GM18502 (cell line): Measurements from ENCODE around the gene KLK15.
"Not testable (repeated sequence)": the region's sequence is repeated elsewhere in the genome, so short reads cannot be mapped to it uniquely, and the experiment has no call there.

Experiments
- ATAC-seq: cut with Tn5 transposase; IDR thresholded peaks from one replicate; pipeline ENCODE4 v1.9.1; 2021; ENCODE audit warnings: mild to moderate bottlenecking; ENCODE audit not compliant: unreplicated experiment, poor library complexity

Gene KLK15

DNA sequence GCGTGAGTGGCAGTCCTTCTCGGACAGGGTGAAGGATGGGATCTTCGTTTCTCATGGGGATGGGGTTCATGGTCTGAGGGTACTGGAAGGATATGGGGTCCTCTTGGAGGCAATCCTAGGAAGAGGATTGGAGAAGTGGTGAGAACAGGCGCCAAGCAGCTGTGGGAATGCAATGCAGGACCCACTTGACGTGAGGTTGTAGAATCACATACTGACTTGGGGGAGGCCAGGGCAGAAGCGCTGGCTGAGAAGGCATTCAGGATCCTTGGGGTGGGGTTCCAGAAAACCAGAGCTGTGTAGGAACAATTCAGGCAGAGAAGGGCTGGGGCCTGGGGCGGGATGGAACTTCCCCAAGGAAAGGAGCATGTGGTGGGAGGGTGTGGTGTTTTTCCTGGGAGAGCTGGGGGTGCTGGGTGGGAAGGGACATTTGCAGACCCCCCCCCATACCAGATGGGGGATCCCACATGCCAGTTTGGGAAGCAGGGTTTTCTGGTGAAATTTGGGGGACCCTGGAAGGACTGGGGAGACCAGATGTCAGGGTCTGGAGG, 10.6 kb downstream of the KLK15 start:
- no peak for ATAC-seq

DNA sequence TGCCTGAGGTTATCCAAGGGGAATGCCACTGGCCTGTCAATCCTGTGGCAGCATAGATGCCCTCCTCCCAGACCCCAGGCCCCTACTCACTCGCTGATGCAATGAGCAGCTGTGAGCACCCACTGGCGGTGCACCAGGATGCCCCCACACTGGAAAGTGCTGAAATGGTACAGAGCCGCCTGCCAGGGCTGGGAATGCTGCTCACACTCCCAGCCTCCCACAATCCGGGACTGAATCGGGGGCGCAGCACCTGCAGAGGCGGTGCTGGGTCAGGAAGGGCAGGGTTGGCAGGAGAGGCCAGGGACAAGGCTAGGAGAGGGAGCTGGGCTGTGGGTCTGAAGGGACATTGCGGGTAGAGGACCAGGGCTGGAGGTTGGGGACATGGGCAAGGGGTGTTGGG, 11.8 kb downstream of the KLK15 start:
- no peak for ATAC-seq

DNA sequence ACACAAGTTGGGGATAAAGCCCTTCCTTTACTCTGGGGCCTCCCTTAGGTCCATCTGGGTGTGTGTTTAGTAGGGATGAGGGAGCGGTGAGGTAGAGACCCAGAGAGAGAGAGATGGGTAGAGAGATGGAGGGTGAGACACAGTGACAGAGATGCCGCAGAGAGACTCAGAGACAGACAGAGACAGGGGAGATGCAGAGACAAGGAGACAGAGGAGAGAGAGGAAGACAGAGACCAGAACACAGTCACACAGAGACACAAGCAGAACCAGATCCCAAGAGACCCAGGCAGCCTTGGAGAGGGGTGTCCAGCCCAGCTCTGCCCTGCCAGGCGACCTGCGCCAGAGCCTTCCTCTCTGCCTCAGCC, 12.1 kb downstream of the KLK15 start:
- ATAC-seq = no peak

DNA sequence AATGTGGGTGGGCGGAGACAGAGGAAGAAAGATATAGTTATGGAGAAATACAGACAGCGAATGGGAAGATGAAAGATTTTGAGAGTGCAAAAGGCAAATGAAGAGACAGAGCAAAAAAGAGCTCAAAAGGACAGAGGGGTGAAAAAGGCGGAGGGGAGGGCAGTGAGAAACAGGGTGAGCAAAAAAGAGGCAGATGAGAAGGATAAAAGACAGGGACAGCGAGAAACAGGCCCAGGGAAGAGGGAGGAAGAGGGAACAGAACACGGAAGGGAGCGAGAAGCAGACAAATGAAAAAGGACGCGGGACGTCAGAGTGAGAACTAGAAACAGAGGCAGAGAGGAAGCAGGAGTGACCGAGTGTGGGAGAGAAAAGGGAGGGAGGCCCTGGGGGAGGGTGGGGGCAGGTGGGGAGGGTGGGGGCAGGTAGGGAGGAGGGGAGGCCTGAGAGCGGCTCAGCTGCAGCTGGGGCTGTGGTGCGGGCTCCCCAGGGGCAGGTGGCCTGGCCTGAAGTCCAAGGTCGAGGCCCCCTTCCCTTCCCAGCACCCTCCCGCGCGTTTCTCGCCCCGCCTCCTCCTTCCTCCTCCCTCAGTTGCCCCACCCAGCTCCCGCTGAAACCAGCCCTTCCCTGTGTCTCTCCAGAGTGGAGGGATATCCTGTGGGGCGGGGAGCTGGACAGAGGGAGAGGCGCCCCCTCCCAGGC, 12.7 kb downstream of the KLK15 start:
- no peak for ATAC-seq

- no peak for ATAC-seq
These were observed 13.3 kb downstream of the KLK15 start for GRCh38 chr19:50820086-50820485.

- no peak for ATAC-seq
These were observed 13.7 kb downstream of the KLK15 start for GRCh38 chr19:50819636-50820035.

- no peak for ATAC-seq
These were observed 14.4 kb downstream of the KLK15 start for GRCh38 chr19:50818859-50819472.

DNA sequence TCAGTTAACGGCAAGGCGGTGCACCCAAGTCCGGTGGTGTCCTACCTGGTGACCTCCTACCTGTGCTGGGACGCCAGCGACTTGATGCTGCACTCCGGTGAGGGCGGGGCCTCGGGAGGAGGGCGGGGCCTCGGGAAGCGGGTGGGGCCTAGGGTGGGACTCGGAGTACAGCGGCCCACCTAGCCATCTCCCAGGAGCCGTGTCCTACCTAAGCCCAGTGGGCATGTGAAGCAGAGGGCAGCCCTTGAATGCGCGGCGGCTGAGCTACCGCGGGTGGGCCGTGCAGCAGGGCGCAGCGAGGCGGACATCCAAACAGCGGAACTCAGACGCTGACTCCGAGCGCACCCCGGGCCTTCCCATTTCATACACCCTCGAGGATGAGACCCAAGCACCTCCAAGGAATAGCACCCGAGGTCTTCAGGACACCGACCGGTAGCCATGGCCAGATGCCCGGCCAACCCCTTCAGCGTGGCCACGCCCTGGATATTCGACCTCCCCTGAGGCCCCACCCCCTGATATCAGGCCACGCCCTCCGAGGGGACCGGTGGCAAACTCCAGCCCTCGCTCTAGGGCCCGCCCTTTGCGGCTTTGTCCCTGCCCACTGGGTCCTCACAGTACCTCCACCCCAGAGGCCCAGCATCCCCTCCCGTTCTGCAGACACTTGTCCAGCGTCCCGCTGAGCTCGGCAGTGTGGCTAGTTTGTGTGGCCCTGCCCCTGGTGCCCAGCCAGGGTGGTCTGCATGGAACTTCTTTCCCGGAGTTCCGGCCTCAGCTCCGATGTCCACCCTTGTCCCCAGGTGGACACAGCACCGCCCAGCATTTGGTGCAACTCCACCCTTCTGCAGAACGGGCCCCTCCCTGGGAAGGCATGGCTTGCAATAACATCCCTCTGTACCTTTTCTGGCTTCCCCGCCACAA, 15.2 kb downstream of the KLK15 start:
- ATAC-seq = peak; percentile 61

DNA sequence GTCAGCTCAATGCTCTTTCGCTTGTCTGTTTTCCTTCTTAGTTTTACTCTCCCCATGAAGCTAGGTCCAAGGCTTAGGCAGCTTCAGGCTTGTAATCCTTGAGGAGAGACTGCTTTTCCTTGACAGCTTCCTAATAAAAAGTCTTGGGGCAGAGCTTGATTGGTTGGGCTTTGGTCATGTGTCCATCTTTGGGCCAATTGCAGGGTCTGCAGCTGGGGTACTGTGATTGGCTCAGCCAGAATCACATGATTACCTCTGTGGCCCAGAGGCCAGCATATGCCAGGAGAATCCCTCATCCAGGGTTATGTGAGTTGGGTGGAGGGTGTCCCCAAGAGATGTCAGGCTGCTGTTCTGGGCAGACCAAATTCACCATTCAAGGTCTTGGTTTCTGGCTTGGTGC, 17.9 kb downstream of the KLK15 start:
- ATAC-seq = no peak

DNA sequence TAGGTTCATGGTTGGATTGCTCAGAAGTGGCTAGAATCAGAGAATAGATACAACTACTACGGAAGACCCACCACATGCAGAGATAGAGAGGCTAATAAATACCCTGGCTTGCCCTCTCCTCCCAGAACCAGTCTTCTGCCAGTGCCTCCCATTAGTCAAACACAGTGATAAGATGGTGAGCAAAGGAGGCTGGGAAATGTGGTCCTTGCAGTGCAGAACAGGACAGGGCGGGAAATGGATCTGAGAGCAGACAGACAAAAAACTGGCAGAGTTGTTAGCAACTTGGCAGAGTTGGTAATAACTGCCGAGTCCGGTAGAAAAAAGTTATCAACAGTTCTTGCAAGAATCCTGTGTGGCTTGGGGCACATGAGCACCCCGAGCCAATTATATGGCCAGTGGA, 18.5 kb downstream of the KLK15 start:
- ATAC-seq = no peak

DNA sequence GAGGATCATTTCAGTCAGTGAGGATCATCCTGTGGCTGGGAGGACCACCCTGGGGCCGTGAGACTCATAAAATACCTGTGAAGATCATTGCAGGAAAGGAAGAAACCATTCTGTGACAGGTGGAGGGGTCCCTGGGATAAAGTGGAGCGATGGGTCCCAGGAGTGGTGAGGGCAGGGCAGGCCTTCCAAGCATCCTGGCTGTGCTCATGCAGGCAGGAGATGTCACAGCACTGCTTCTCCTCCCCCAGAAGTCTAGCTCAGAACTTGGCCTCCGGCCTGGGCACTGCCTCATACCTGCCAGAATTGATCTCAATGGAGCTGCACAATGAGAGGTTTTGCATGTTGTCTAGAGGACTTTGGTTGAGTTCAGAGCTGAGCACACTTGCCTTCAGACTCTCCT, 20.9 kb downstream of the KLK15 start:
- ATAC-seq = no peak

GRCh38 chr19:50811622-50812238, 21.6 kb downstream of the KLK15 start:
- ATAC-seq = not testable (repeated sequence)

DNA sequence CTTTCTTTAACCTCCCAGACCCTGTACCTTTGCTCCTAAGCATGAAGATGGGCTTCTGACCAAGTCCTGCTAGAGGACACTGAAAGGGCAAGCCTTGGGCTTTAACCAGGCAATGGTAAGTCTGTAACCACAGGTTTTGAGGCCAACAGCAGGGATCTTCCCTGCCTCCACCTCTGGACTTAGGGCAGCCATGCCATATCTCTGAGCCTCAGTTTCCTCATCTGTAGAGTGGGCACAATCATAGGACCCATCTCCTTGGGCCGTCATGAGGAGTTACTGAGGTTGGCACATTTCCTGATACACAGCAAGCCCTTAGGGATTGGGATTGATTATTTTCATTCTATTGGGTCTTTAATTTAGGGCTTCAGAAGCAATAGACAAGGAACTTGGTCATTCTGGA, 24.5 kb downstream of the KLK15 start:
- ATAC-seq = no peak

- peak; percentile 91 for ATAC-seq
These were observed 28.7 kb downstream of the KLK15 start for GRCh38 chr19:50804420-50805272.

GRCh38 chr19:50803633-50804419, 29.5 kb downstream of the KLK15 start:
- ATAC-seq = peak; percentile 11

DNA sequence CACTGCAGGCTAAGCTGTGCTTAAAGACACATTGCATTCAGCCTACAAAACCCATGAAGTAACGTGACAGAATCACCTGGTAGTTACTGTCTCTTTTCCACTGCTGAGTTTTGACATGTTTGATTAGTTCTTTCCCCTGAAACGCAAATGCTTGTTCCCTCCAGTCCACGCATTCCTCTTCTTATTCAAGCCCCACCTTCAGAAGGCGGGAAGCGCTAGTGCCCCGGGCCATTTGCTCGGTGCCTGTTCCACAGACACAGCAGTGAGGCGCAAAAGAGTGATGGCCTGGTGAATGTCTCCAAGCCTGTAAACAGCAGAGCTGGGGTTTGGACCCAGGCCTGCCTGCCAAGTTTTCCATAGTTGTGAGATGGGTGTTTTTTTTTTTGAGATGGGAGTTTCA, 32.3 kb downstream of the KLK15 start:
- no peak for ATAC-seq

DNA sequence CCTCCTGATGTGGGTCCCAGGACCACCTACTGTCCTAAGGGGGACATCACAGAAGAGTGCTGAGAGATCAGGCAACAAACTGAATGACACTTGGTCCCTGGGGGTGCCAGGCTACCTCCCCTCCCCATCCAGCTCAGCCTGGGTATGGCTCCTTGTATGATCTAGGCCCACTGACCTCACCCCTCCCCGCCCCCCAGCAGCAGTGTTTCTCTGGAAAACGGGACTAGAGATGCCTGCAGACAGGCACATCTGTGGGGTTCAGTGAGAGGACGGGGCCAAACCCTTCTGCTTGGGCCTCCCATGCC, 33.9 kb downstream of the KLK15 start:
- ATAC-seq = no peak

DNA sequence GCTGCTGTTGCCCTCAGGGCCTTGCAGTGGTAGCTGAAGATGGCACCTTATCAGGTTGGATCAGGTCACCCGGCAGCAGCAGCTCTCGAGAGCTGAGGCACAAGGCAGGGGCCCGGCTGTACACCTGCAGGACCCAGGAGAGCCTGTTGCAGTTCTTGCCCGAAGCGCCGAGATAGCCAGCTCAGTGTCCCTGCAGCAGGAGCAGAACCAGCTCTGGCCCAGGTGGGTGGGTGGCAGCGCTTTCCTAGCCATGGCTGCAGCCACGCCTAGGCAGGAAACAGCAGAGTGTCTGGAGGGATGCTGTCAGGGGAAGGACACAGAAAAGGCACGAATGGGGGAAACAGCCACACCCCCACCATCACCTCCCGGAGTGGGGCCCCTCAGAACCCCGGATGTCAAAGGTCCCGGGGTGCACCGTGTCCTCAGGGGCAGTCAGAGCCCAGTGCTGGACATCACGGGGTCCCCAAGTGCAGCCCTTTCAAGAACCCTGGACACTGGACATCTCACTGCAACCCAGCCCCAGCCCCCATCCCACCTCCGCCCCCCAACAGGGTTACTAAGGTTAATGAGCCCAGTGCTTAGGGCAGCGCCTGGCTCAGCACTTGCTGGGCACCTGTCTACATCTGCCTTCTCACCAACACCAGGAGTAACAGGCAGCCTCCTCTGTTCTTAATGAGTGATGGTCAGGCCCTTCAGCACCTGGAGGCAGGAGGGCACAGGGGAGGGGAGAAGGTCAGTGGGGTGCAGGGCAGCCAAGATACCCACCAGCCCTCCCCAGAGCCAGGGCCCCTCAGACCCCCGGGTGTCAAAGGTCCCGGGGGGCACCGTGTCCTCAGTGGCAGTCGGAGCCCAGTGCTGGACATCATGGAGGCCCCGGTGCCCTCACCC, 34.5 kb downstream of the KLK15 start:
- no peak for ATAC-seq
